HepG2 (cell line): ENCODE data around the gene LRRN3. TPM values are rescaled to one million over a fixed set of nuclear protein-coding genes. Genes with fewer than 3 reads are reported as not detected.

ENCODE experiments used
- ATAC-seq: fragments of 200-7000 bp; cut with Tn5 transposase; 3 replicates; pipeline ENCODE4 v1.9.1; 2020; ENCODE audit warnings: mild to moderate bottlenecking, moderate library complexity
- BruUV-seq: library from RNA; stranded (reverse); fragments of 400-500 nt; replicated peaks from 2 replicates; lab custom pipeline; 2021; lab: Mats Ljungman, UMichigan
- CTCF ChIA-PET: fragments of 300-600 bp; formaldehyde crosslinking; extraction: SDS; loops from one replicate; lab custom pipeline; 2021; ENCODE audit warnings: low total read pairs, inconsistent platforms, low intra/inter-chr PET ratio; lab: Yijun Ruan, JAX
- POLR2A ChIA-PET: fragments of 350-600 bp; sonication (Branson Sonifier 250); formaldehyde crosslinking; loops from one replicate; lab custom pipeline; 2020; ENCODE audit warnings: antibody characterized with exemption, inconsistent platforms; lab: Yijun Ruan, JAX
- DNase-seq: peaks from one replicate; pipeline ENCODE4 v3.0.0-alpha.2; 2015; ENCODE audit warnings: low spot score
- FAIRE-seq: peaks from 3 replicates; lab custom pipeline; 2011; peaks lifted over from hg19 to GRCh38; lab: Jason Lieb, UNC
- H2AFZ ChIP-seq: one replicate; pipeline ENCODE4 v1.6.1; 2011; ENCODE audit warnings: low read length, inconsistent platforms
- H3K27ac ChIP-seq: fragments of 300-600 bp; 3 replicates; pipeline ENCODE4 v1.8.0; 2011; ENCODE audit warnings: mixed run types, mild to moderate bottlenecking, mixed read lengths, low read length, inconsistent platforms; ENCODE audit not compliant: insufficient read depth; ENCODE audit errors: extremely low read length
- H3K27me3 ChIP-seq, 2 experiments: fragments of 200-600 bp in 1 of 2; 2 replicates in 1 of 2; 3 replicates in 1 of 2; pipeline versions ENCODE4 v1.6.0 to v1.8.0; 2011; ENCODE audit warnings: low read length in 2 of 2, mild to moderate bottlenecking in 2 of 2, moderate library complexity in 2 of 2, inconsistent platforms in 1 of 2; ENCODE audit not compliant: insufficient read depth in 2 of 2, control insufficient read depth in 1 of 2
- H3K36me3 ChIP-seq, 2 experiments: fragments of 200-600 bp in 1 of 2; replicated peaks in 1 of 2; 2 replicates in 1 of 2; 3 replicates in 1 of 2; pipeline versions ENCODE4 v1.5.1 to v1.8.0; 2011; ENCODE audit warnings: low read length in 2 of 2, inconsistent platforms in 1 of 2; ENCODE audit not compliant: insufficient read depth in 2 of 2, control insufficient read depth in 1 of 2
- H3K4me1 ChIP-seq: 2 replicates; pipeline ENCODE4 v1.5.1; 2012; ENCODE audit warnings: low read length, inconsistent platforms; ENCODE audit not compliant: insufficient read depth
- H3K4me2 ChIP-seq: 2 replicates; pipeline ENCODE4 v1.6.0; 2011; ENCODE audit warnings: low read depth, low read length, inconsistent platforms
- H3K4me3 ChIP-seq, 3 experiments: fragments of 200-600 bp in 1 of 3; sonication (generic), shearing (Covaris generic) in 1 of 3; replicated peaks in 1 of 3; 2 replicates each; pipeline ENCODE4 v1.5.1; 2011 to 2016; ENCODE audit warnings: low read length in 3 of 3, inconsistent platforms in 2 of 3, low read depth in 2 of 3, mild to moderate bottlenecking in 2 of 3, control low read depth in 1 of 3, mixed read lengths in 1 of 3; ENCODE audit not compliant: insufficient read depth in 1 of 3
- H3K79me2 ChIP-seq: one replicate; pipeline ENCODE4 v1.6.1; 2011; ENCODE audit warnings: low read length, inconsistent platforms; ENCODE audit not compliant: insufficient read depth
- H3K9ac ChIP-seq: 2 replicates; pipeline ENCODE4 v1.6.0; 2011; ENCODE audit warnings: mild to moderate bottlenecking, low read depth, low read length, inconsistent platforms; ENCODE audit not compliant: insufficient read depth
- H3K9me3 ChIP-seq: 2 replicates; pipeline ENCODE4 v1.5.1; 2012; ENCODE audit warnings: mild to moderate bottlenecking, low read length
- H4K20me1 ChIP-seq: 2 replicates; pipeline ENCODE4 v1.6.0; 2011; ENCODE audit warnings: inconsistent platforms, mild to moderate bottlenecking, low read length, moderate library complexity; ENCODE audit not compliant: insufficient read depth
- ARNT ChIP-seq: fragments of 450-650 bp; IDR thresholded peaks from 2 replicates; pipeline ENCODE4 v1.6.1; 2017
- BCL6 ChIP-seq: IDR thresholded peaks from 2 replicates; pipeline ENCODE4 v1.6.1; 2016; ENCODE audit warnings: missing genetic modification reagents, missing compliant biosample characterization
- MXD4 ChIP-seq: IDR thresholded peaks from 2 replicates; pipeline ENCODE4 v1.6.1; 2016; ENCODE audit warnings: mild to moderate bottlenecking, missing biosample characterization, missing genetic modification reagents
- SMARCC2 ChIP-seq: fragments of 450-650 bp; IDR thresholded peaks from 2 replicates; pipeline ENCODE4 v1.6.1; 2017; ENCODE audit warnings: antibody characterized with exemption, mild to moderate bottlenecking
- TBL1XR1 ChIP-seq: fragments of 150-350 bp; IDR thresholded peaks from 2 replicates; pipeline ENCODE4 v1.6.1; 2014; ENCODE audit warnings: borderline replicate concordance, low read length; ENCODE audit not compliant: partially characterized antibody
- YY1 ChIP-seq: IDR thresholded peaks from 2 replicates; pipeline ENCODE4 v1.6.1; 2011; ENCODE audit warnings: low read length, low read depth, moderate library complexity, mild to moderate bottlenecking; ENCODE audit not compliant: insufficient read depth, insufficient replicate concordance
- ZBTB7A ChIP-seq: sonication (generic); formaldehyde crosslinking; IDR thresholded peaks from 2 replicates; pipeline ENCODE4 v1.8.0; 2022; ENCODE audit warnings: mild to moderate bottlenecking, missing genetic modification reagents
- ZNF101 ChIP-seq: sonication (generic); formaldehyde crosslinking; IDR thresholded peaks from 2 replicates; pipeline ENCODE4 v1.4.0; 2020; ENCODE audit warnings: mild to moderate bottlenecking, low read depth, missing genetic modification reagents, borderline replicate concordance
- ZNF589 ChIP-seq: sonication (generic); formaldehyde crosslinking; conservative IDR thresholded peaks from 2 replicates; pipeline ENCODE4 v1.8.0; 2022; ENCODE audit warnings: mild to moderate bottlenecking, moderate library complexity, missing genetic modification reagents
- WGBS: methylation state at CpG from one replicate; pipeline ENCODE4 v1.1.6; 2017; ENCODE audit warnings: low lambda C conversion rate; 5-methylcytosine and 5-hydroxymethylcytosine counted together
- in situ Hi-C: cut with HindIII; loops from 2 replicates; pipeline ENCODE4 v1.10.0; 2017; ENCODE audit warnings: low pct_unique_long_range_greater_than_20kb; ENCODE audit not compliant: extremely low pct_ligation_motif_present
- intact Hi-C: fragments of 100-400 bp; cut with micrococcal nuclease; formaldehyde crosslinking; loops from one replicate; pipeline ENCODE4 v1.10.0; 2022; ENCODE audit not compliant: unreplicated experiment
- polyA plus RNA-seq, 8 experiments: library from polyadenylated mRNA; depleted of rRNA in 3 of 8; stranded (reverse) in 7 of 8; unstranded in 1 of 8; fragments of >200 nt; fragmentation: Illumina TruSeq in 4 of 8; extraction: Trizol in 4 of 8; gene quantifications; 2 replicates each; pipeline versions ENCODE4 v1.2.1 to v1.2.3, GENCODE V29; 2011 to 2016; ENCODE audit warnings: low read depth in 4 of 8, missing spikeins in 1 of 8, mixed read lengths in 1 of 8; ENCODE audit not compliant: insufficient read depth in 1 of 8
- total RNA-seq, 5 experiments: library from RNA; depleted of rRNA; stranded (reverse); fragments of >200 nt; fragmentation: Illumina TruSeq; extraction: Trizol; gene quantifications; 2 replicates each; pipeline ENCODE4 v1.2.3, GENCODE V29; 2016; ENCODE audit warnings: low read depth in 1 of 5
- TF ChIP-seq, protein P1 (sequence below): sonication (generic); formaldehyde crosslinking; IDR thresholded peaks from 2 replicates; pipeline ENCODE4 v1.8.1; 2023; ENCODE audit warnings: missing genetic modification reagents, inconsistent platforms, borderline replicate concordance
- TF ChIP-seq, protein P2 (sequence below): sonication (generic); formaldehyde crosslinking; IDR thresholded peaks from 2 replicates; pipeline ENCODE4 v1.5.0; 2020; ENCODE audit warnings: mild to moderate bottlenecking, missing genetic modification reagents, borderline replicate concordance

LRRN3 gene
- total and polyA plus RNA-seq, 2 of the 13 experiments (the other 11 are each of a cell fraction or from before 2014, with no cell fraction given), result 0.07 TPM; not detected in 1

DNA sequence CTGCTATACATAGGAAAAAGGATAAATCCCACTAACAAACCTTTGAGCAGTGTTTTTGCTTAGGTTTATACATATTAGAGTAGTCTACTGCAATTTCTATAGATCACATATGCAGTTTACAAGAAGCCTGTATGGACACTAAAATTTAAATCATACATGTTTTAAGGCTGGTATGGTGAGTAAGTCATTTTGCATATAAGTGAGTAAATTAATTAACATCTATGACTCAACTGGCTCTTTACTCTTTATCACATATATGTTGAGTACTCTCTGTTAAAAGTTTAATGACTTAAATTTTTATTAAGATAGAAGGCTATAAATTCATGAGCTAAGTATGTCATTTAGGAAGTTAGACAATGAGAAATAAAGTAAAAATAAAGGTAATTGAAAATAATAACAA lies 69.4 kb downstream of the LRRN3 start:
- no peak overlapping the region for H2AFZ ChIP-seq
- in situ Hi-C loops, result no loop called here
- no peaks in the 10 kb centered on the region for H3K79me2 ChIP-seq
- H3K27ac ChIP-seq, result no peak overlapping the region
- BruUV-seq, result no TSS peak
- no peak overlapping the region for H3K4me2 ChIP-seq
- no peak overlapping the region for H3K9ac ChIP-seq
- H3K36me3 ChIP-seq, result no peaks in the 10 kb centered on the region
- no peak for TF ChIP-seq ZBTB7A (CRISPR knock-in tag)
- TF ChIP-seq ZNF589, result no peak
- no peak for TF ChIP-seq ARNT
- TF ChIP-seq, all 625 proteins: peak for 0
- CTCF ChIA-PET, result no interaction called here
- no peaks in the 10 kb centered on the region for H4K20me1 ChIP-seq
- intact Hi-C loops, result no loop called here
- POLR2A ChIA-PET, result no interaction called here
- no peaks in the 10 kb centered on the region for H3K9me3 ChIP-seq
- FAIRE-seq (no peak), DNase-seq (no peak), ATAC-seq (no peak)
- H3K27me3 ChIP-seq, result no peaks in the 10 kb centered on the region
- peaks cover 15% of the 10 kb centered on the region for H3K4me1 ChIP-seq
- H3K4me3 ChIP-seq, result no peak overlapping the region

DNA sequence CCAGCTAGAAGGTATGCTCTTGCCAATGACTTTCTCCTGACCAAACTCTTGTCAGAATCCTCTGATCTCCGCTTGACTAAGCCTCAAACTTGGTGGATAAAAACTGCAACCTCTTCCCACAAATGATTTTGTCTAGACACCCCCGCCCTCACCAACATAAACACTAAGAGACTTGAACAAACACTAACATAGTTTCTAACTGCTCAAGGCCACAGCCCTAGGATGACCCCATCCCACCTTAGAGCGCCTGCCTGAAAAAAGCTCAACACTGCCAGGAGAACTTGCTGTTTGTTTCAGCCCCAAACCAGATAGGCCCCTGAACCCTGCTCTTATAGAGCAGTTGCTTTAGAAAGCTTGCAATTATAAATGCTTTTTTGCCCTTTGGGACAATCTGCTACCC lies 71.8 kb downstream of the LRRN3 start:
- ChIA-PET CTCF (no interaction called here), POLR2A (interaction anchor here (0.5 kb wide), 1 partner anchor 1141 kb away, joined by 5 read pairs; no protein-coding TSS in a partner anchor)
- Histone ChIP-seq H4K20me1 (no peaks in the 10 kb centered on the region), H3K27me3 (no peaks in the 10 kb centered on the region), H2AFZ (no peak overlapping the region), H3K4me1 (peaks cover 15% of the 10 kb centered on the region), H3K27ac (no peak overlapping the region), H3K79me2 (no peaks in the 10 kb centered on the region), H3K9ac (no peak overlapping the region; the same call in 1 of the 2 replicates), H3K9me3 (no peaks in the 10 kb centered on the region), H3K4me2 (peak overlapping the region; percentile 11; the same call in 1 of the 2 replicates), H3K4me3 (no peak overlapping the region), H3K36me3 (no peaks in the 10 kb centered on the region)
- in situ Hi-C loops, result no loop called here
- BruUV-seq, result no TSS peak
- 11% methylated on average over 3 of the region's 3 CpGs for WGBS
- ATAC-seq (peak; percentile 99), FAIRE-seq (peak; percentile 18), DNase-seq (peak; percentile 63)
- intact Hi-C loops, result no loop called here
- TF ChIP-seq, protein P1, sequence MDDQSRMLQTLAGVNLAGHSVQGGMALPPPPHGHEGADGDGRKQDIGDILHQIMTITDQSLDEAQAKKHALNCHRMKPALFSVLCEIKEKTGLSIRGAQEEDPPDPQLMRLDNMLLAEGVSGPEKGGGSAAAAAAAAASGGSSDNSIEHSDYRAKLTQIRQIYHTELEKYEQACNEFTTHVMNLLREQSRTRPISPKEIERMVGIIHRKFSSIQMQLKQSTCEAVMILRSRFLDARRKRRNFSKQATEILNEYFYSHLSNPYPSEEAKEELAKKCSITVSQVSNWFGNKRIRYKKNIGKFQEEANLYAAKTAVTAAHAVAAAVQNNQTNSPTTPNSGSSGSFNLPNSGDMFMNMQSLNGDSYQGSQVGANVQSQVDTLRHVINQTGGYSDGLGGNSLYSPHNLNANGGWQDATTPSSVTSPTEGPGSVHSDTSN (CRISPR knock-in tag), result no peak
- TF ChIP-seq TBL1XR1 (peak; percentile 68), MXD4 (no peak), YY1 (no peak), BCL6 (peak; percentile 51; the same call in 1 of the 2 replicates), SMARCC2 (no peak), ZNF101 (no peak)
- TF ChIP-seq, protein P2, sequence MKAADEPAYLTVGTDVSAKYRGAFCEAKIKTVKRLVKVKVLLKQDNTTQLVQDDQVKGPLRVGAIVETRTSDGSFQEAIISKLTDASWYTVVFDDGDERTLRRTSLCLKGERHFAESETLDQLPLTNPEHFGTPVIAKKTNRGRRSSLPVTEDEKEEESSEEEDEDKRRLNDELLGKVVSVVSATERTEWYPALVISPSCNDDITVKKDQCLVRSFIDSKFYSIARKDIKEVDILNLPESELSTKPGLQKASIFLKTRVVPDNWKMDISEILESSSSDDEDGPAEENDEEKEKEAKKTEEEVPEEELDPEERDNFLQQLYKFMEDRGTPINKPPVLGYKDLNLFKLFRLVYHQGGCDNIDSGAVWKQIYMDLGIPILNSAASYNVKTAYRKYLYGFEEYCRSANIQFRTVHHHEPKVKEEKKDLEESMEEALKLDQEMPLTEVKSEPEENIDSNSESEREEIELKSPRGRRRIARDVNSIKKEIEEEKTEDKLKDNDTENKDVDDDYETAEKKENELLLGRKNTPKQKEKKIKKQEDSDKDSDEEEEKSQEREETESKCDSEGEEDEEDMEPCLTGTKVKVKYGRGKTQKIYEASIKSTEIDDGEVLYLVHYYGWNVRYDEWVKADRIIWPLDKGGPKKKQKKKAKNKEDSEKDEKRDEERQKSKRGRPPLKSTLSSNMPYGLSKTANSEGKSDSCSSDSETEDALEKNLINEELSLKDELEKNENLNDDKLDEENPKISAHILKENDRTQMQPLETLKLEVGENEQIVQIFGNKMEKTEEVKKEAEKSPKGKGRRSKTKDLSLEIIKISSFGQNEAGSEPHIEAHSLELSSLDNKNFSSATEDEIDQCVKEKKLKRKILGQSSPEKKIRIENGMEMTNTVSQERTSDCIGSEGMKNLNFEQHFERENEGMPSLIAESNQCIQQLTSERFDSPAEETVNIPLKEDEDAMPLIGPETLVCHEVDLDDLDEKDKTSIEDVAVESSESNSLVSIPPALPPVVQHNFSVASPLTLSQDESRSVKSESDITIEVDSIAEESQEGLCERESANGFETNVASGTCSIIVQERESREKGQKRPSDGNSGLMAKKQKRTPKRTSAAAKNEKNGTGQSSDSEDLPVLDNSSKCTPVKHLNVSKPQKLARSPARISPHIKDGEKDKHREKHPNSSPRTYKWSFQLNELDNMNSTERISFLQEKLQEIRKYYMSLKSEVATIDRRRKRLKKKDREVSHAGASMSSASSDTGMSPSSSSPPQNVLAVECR, result no peak
